Muscle of arm (tissue), 12 donors: ENCODE data around the gene SYT8. TPM values are rescaled to one million over a fixed set of nuclear protein-coding genes. Genes with fewer than 3 reads are reported as not detected.

ENCODE experiments used
- DNase-seq: peaks from one replicate; pipeline ENCODE4 v3.0.0-alpha.2; 2013
- polyA plus RNA-seq, 12 donors: library from polyadenylated mRNA; unstranded; fragments of 120-200 nt; gene quantifications; one replicate each; pipeline ENCODE4 v1.2.1, GENCODE V29; 2013; ENCODE audit not compliant: insufficient read length in 12 of 12

Gene SYT8
- polyA plus RNA-seq, 12 donors, result 0.20 to 4.9 (median 0.62) TPM; not detected in 2

DNA sequence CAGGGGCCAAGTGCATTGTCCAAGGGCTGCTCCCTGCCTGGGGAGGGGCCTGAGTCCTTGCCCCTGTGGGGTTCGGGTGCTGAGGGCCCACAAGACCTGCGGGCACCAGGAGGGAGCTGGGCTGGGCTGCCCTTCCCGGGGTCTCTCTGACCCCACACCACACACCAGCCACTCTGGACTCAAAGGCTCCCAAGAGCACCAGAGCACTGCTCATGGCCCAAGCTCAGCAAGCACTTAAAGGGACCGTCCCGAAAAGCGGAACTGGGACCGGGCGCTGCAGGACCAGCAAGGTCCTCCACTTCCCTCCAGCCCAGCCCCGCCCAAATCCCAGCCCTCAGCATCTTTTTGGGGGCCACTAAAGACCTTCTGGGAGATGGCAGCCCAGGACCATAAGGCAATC, 23.4 kb downstream of the SYT8 start:
- DNase-seq, result no peak

DNA sequence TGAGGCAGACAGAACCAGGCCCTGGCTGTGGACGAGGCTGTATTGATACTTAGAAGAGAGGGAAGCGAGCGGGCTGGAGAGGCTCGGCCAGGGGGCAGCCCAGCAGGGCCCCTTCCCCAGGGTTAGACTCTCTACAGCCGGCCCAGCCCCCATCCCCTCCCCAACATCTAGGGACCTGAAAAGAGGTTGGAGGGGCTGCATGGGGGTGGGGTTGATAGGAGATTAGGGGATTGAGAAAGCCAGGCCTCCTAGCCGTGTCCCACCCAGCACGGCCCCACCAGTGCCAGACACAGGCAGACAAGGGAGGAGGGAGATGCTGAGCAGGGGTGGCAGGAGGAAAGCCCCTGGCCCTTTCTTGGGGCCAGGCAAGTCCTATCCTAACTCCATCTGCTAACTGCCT, 23.8 kb downstream of the SYT8 start:
- no peak for DNase-seq

DNA sequence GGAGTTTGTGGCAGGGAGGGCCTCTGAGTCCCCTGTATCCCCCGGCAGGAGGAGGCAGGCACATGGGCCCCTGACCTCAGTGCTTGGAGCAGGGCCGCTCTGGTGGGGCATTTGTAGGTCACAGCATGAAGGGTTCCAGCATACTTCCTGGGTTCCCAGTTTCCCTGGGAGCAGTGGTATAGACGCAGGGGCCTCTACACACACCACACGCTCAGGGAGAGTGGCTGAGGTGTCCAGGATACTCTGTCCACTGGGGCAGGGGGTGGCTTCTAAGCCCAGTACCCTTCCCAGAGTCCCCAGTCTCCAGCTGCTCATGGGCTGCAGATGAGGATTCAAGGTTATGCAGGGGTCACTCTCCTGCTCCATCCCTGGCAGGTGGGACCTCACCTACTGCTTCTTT, 24.2 kb downstream of the SYT8 start:
- DNase-seq, result no peak

GRCh38 chr11:1860108-1860507, 25.3 kb downstream of the SYT8 start:
- no peak for DNase-seq

GRCh38 chr11:1861435-1862411, 26.9 kb downstream of the SYT8 start:
- DNase-seq, result no peak

DNA sequence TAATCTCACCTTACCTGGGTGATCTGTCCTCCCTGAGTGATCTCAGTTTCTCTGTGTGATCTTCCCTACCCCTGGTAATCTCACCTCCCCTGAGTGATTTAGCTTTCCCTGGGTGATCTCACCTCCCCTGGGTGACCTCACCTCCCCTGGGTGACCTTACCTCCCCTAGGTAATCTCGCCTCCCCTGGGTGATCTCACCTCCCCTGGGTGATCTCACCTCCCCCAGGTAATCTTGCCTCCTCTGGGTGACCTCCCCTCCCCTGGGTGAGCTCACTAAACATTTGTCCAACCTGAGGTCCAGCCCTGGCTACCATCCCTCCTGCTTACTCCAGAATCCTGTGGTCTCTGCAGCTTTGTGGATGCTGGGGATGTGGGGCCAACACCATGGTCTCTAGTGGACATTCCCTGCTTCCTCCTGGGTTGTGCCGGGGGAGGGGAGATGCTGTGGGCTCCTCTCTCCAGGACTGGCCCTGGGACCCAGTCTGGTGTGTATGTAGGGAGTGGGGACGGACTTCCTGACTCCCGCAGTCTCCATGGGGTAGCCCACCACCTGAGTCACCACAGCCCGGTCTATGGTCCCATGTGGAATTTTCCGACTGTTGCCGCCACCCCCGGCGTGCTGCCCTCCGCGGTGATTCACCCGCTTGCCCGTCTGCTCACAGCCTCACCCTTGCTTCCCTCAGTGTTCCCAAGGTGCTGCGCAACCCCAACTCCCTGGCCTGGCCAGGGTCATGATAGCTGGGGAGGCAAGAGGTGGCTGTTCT, 28.0 kb downstream of the SYT8 start:
- DNase-seq, result no peak

DNA sequence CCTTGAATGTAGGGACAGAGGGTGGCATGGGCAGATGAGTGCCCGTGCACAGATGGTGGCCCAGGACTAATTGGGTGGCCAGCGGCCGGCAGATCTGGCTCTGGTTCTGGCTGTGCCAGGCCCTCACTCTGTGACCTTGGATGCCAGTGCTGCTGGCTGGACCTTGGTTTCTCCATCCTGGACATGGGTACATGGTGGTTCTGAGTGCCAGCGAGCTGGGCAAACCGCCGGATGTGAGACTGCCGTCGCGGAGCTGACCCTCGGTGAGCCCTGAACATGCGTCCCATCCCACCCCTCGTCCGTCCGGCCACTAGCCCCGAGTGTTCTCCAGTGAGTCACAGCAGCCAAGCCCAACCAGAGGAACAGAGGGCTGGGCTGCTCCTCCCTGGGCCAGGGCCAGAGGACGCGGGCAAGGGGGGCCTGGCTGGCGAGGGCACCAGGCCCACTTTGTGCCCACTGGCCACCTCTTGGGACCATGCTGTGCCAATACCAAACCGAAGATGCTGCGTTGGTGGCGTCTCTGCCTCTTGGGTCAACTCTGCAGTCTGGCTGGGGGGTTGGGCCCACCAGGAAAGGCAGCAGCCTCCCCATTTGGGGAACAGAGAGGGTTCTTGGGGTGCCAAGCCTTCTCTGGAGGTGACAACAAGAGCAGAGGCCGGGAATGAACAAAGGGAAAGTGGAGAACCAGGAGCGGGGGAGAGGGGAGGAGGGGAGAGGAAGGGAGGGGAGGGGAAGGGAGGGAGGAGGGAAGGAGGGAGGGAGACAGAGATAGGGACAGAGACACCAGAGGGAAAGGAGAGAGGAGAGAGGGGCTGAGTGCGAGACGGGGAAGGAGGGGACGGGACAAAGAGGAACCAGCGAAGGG, 28.8 kb downstream of the SYT8 start:
- DNase-seq, result peak; percentile 89

GRCh38 chr11:1864231-1864630, 29.4 kb downstream of the SYT8 start:
- no peak for DNase-seq

DNA sequence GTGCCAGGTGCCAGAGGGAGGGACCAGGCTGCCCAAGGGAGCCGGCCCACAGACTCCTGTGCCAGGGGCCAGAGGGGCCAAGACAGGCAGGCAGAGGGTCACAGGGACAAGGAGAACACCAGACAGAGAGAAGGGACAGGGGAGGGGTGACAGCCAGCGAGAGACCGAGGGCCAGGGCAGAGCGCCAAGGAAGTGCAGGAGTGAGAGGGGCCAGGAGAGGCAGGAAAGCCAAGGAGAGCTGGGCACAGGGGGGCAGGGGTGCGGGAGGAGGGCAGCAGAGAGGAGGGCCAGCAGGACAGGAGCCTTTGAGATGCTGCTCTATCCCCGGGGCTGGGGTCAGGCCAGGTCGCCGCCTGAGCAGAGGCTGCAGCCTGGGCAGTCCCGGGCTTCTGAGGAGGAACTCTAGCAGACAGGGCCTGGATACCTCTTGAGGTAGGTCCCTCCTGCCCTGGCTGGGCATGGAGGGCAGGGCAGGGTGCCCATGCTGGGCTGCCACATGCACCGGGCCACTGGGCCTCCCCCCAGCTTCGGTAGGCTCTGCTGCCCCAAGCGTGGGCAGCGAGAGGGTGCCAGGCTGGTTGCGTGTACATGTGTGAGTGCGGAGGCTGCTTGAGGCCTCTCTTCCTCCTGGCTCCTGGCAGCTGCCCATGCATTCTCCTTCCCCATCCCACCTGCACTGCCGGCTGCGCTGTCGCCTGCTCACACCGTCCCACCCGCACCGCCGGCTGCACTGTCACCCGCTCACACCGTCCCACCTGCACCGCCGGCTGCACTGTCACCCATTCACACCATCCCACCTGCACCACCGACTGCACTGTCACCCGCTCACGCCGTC, 30.3 kb downstream of the SYT8 start:
- no peak for DNase-seq

GRCh38 chr11:1866226-1866625, 31.4 kb downstream of the SYT8 start:
- DNase-seq, result no peak

DNA sequence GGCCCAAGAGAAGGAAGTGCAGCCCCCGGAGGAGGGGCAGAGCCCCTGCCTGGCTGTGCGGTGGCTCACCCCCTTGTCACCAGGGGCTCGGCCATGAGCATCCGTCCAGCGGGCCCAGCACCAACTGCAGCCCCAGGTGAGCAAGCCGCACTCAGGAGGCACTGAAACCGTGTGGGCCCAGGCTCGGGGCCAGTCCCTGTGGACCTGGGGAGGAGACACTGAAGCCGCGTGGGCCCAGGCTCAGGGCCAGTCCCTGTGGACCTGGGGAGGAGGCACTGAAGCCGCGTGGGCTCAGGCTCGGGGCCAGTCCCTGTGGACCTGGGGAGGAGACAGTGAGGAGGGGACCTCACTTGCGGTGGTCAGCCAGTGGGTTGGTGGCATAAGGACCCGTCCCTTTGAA, 32.0 kb downstream of the SYT8 start:
- DNase-seq, result no peak

- no peak for DNase-seq
Observed at GRCh38 chr11:1867381-1867780, 32.6 kb downstream of the SYT8 start.

DNA sequence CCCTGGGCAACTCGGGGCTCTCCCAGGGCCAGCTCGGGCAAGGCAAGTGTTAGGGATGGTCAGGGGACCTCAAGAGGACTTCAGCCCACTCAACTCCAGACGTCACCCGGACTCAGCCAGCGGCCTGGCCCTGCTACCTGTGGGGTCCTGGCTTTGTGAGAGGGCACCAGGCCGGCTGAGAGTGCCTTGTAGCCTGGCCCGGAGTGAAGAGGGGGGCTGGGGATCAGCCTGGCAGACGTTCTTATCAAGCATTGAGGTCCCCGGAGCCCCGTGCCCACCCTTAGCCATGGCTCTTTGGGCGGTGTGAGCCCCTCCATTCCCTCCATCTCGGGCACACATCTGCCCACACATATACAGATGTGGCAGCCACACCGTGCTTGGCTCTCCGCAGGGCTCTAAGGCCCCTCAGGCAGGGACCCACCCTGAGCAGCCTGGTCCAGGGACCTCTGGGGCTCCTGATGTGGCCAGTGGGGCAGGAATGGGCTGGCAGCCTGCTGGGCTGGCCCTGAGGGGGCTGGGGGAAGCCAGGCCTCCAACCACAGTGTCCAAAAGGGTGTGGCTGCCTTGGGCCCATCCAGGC, 33.4 kb downstream of the SYT8 start:
- DNase-seq, result no peak

- DNase-seq, result no peak
Observed at GRCh38 chr11:1868636-1869291, 34.0 kb downstream of the SYT8 start.

DNA sequence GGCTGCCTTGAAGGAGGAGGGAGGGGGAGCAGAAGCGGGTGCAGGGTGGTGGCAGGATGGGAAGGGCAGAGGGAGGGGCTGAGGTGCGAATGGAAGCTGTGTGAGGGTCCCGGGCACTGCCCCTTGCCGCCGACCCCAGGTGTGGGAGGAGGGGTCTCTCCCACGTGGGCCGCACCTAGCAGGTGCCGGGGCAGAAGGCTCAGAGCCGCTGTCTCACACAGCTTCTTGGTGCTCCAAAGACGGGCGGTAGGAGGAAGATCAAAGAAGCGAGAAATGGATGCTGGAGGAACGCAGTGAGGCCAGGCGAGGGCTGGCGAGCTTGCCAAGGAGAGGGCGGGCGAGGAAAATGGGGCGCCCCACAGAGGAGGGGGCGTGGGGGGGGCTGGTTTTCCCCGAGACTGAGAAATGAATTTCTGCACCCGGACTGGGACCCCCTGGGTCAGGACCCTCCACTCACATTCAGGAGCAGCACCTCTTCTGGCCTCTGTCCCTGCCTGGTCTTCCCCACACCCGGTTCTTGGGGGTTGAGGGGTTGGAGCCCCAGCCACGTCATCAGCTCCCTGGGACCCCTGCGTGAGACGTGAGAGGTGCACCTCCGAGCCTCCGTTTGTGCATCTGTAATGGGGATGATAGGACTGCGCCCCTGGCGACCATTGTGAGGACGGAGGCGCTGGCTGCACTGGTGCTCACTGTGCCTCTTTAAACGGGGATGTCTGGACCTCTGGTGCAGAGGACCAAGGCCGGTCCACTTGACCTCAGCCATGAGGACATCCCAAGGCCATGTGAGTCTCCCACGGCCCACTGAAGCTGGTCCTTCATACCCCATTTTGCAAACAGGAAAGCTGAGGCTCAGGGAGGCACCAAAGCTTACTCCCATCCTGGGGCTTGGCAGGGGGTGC, 34.9 kb downstream of the SYT8 start:
- no peak for DNase-seq

DNA sequence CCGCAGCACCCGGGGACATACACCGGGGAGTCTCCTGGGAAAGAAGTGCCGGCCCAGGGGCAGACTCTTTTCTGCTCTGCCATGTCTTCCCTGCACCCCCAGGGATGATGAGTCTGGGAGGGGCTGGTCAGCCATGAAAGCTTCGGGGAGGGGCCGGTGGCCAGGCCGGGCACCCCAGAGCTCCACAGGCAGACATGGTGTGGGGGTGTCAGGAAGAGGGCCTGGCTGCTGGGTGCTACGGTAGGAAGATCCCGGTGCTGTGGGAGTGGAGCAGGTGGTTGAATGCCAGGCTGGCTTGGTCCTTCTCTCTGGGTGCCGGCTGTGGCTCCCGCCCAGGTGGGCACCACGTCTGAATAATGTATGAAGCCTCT, 35.5 kb downstream of the SYT8 start:
- no peak for DNase-seq

- DNase-seq, result no peak
Observed at GRCh38 chr11:1870721-1871466, 36.1 kb downstream of the SYT8 start.

DNA sequence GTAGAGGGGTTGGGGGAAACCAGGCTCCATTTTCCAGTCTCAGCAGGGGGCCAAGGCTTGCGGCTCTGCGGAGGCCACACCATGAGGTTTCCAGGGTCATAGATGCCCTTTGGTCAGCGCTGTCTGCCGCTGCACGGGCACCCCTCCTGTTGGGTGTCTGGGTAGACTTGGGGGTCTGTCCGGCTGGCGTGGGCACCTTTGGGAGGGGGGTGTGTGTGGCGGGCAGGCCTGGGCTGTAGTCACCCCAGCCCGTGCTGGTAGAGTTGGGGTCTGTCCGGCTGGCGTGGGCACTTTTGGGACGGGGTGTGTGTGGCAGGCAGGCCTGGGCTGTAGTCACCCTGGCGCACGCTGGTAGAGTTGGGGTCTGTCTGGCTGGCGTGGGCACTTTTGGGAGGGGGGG, 36.7 kb downstream of the SYT8 start:
- DNase-seq, result no peak
